Measurements from ENCODE around the gene SLC25A1. TPM values are rescaled to one million over a fixed set of nuclear protein-coding genes. Genes with fewer than 3 reads are reported as not detected.
"Not testable (repeated sequence)": the region's sequence is repeated elsewhere in the genome, so short reads cannot be mapped to it uniquely, and the experiment has no call there.

SLC25A1 gene
- total RNA-seq, 1 donor from 2014 or later: 30.3 TPM

DNA sequence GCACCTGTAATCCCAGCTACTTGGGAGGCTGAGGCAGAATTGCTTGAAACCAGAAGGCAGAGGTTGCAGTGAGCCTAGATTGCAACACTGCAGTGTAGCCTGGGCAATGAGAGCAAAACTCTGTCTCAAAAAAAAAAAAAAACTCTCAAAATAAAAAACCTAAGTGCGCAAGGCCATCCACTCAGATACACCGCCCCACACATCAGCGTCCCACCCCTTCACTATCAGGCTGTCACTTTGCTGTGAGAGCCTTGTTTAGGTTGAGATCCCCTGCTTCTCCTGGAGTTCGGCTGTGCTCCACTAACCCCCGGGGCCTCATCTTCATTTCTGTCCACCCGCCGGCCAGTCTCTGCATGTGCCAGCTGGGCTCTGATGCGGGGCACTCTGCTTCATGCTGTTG lies 12.1 kb downstream of the SLC25A1 start:
- no peak for DNase-seq

- DNase-seq: no peak
Observed at GRCh38 chr22:19164425-19164824, 14.1 kb downstream of the SLC25A1 start.

DNA sequence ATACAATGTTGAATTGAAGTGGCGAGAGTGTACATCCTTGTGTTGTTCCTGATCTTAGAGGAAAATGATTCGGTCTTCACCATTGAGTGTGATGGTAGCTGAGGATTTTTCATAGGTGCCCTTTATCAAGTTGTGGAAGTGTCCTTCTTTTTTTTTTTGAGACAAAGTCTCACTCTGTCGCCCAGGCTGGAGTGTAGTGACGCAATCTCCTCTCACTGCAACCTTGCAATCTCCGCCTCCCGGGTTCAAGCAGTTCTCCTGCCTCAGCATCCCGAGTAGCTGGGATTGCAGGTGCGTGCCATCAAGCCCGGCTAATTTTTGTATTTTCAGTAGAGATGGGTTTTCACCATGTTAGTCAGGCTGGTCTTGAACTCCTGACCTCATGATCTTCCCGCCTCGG lies 19.9 kb downstream of the SLC25A1 start:
- not testable (repeated sequence) for DNase-seq

- DNase-seq: not testable (repeated sequence)
Observed at GRCh38 chr22:19156109-19156508, 22.4 kb downstream of the SLC25A1 start.

GRCh38 chr22:19152942-19153883 lies 25.3 kb downstream of the SLC25A1 start:
- no peak for DNase-seq

DNA sequence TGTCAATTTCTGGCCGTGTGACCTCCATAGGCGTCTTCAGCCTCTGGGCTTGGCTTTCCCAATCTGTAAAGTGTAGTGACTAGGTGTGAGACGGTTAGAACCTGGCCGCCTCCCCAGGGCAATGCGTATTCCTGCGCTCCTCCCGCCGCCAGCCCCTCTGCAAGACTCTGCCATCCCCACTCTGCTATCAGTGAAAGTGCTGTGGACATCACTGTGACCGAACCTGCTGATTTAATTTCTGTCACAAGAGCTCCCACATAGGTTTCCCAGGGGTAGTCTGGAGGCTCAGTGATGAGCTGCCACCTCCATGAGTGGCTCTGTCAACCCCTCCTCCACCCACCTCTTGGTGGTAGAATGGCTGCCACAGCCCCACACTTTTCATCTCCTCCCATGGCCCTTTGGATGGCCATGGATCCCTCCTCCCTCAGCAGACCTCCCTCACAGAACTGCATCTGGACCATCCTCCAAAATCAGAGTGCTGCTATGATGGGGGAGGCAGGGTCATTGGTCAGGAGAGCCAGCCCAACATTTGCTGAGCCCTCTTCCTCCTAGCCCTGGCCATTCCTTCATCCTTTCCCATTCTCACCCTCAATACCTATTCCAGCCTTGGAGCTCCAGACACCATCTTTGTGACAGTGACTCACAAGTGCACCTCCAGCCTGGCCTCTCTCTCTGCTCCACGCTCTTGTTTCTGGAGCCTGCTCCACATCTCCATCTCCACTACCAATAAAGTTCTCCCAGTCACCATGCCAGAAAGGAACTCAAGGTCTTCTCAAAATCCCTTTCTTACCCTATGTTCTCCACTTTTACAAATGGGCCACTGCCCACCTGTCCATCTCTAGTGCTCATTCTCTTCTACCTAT lies 27.0 kb downstream of the SLC25A1 start:
- no peak for DNase-seq

DNA sequence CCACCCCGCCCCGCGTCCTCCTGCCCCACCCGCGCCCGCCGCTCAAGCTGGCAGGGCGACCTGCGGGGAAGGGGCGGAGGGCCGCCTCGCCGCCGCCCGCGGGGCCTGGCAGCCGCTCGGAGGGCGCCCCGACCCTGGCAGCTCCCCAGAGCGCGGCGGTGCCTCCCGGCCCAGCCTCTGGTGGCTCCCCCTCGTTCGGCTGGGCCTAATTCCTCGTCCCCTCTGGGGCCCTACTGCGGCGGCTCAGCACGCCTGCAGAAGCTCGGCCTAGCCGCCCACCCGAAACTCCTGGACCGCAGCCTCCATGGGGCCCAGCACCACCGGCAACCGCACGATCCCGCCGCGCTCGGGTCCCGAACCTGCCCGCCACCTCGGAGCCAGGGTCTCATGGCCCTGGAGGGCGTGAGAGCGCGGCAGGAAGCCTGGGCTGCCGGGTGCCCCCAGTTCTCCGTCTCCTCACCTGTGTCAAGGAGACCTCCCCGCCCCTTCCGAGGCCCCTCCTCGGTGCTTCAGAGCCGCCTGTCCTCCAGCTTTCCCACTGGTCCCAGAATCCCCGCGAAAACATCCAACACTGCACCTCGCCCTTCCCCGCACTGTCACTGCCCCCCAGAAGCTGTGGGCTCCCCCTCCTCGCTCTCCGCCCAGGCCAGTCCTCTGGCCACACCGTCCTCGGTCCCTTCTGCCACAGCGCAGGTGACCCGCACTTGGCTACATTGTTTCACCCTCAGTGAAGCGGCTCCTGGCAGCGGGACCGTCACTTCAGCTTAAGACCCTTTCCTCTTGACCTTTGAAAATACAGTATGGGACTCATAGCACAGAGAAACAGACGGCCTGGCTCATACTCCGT lies 27.8 kb downstream of the SLC25A1 start:
- no peak for DNase-seq

- DNase-seq: no peak
Observed at GRCh38 chr22:19149991-19150390, 28.5 kb downstream of the SLC25A1 start, which contains the start of gene GSC2. Gene GSC2, minus strand, starts transcription at chr22:19150292. Its CDS starts 9 bp downstream, at chr22:19150283.

DNA sequence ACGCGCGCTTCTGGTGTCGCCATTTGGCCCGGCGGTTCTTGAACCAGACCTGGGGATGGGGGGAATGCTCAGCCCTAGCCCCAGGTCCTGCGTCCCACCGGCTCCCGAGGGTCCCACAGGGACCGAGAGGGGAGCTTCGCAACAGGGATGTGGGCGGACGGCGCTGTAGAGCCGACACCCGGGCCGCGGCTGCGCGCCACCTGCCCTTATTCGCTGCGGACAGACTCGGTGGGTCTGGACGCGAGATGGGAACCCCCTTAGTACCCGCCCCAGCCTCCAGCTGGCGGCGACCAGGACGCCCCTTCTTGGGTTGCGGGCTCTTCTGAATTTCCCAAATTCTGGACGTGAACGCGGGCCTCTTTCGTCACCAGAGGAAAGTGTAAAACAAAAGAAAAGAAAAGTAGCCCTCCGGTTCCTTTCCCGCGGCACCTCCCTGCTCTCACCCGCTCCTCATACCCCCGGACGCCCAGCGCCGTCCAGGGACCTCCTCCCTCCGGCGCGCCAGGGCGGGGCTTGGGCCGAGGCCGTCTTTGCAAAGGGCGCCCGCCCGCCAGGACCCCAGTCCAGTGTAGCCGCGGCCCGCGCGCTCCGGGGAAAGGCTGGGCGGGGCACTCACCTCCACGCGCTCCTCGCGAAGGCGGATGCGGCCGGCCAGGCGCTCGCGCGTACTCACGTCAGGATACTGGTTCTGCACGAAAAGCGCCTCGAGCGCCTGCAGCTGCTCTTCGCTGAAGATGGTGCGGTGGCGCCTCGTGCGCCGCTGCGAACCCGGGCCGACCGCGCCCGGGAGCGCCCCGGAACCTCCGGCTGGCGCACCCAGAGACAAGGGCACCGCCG lies 29.3 kb downstream of the SLC25A1 start:
- no peak for DNase-seq

GRCh38 chr22:19148417-19149046 lies 30.0 kb downstream of the SLC25A1 start:
- DNase-seq: no peak

- no peak for DNase-seq
Observed at GRCh38 chr22:19147195-19147780, 31.2 kb downstream of the SLC25A1 start.

- DNase-seq: no peak
Observed at GRCh38 chr22:19146215-19146968, 32.1 kb downstream of the SLC25A1 start.

DNA sequence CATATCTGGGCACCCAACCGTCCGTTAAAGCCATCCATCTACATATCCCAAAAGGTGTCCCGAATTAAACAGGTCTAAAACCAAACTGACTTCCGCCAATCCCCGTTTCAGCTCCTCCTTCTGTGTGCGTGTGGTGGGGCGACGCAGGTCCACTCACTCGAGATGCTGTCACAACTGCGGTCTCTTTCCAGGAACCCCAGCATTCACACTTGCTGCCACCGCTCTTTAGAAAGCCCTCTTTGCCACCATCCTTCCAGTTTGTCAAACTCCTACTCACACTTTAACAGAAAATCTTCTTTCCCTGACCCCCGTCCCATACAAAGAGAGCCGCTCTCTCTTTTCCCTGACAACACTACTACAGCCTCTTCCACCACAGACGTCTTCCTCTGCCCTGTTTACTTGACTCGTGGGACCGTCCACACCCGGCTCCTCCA lies 34.6 kb downstream of the SLC25A1 start:
- DNase-seq: no peak

DNA sequence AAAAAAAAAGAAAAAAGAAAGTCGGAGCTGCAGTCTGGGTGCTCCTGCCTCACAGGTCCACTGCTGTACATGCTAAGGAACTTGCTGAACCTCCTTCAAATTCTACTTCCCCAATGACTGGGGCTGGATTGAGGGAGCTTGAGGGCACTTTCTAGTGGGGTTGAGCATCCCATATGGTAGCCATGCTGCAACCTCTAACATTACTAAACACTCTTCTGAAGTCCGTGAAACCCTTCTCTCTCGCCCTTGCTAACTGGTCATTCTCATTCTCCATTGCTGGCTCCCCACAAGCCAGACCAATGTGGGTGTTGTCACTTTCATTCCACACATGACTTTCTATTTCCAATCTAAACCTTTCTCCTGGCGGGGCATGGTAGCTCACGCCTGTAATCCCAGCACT lies 35.3 kb downstream of the SLC25A1 start:
- no peak for DNase-seq

- DNase-seq: no peak
Observed at GRCh38 chr22:19142394-19142793, 36.1 kb downstream of the SLC25A1 start.

GRCh38 chr22:19139974-19140373 lies 38.6 kb downstream of the SLC25A1 start:
- no peak for DNase-seq

DNA sequence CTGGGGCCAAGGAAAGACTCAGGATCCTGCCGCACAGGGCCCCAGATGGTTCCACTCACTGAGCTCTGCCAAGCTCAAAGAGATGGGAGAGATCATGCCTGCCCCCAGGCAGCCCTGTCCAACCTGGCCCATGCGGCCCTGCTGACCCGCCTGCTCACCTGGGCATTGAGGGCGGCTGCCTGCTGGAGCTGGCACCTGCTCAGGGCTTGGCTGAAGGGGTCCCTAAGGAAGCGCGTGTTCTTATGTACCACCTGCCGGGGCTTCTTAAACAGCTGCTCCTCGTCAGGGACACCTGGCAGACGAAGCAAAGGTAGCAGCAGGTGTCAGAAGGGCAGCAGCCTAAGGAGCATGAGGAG lies 39.6 kb downstream of the SLC25A1 start:
- no peak for DNase-seq

DNA sequence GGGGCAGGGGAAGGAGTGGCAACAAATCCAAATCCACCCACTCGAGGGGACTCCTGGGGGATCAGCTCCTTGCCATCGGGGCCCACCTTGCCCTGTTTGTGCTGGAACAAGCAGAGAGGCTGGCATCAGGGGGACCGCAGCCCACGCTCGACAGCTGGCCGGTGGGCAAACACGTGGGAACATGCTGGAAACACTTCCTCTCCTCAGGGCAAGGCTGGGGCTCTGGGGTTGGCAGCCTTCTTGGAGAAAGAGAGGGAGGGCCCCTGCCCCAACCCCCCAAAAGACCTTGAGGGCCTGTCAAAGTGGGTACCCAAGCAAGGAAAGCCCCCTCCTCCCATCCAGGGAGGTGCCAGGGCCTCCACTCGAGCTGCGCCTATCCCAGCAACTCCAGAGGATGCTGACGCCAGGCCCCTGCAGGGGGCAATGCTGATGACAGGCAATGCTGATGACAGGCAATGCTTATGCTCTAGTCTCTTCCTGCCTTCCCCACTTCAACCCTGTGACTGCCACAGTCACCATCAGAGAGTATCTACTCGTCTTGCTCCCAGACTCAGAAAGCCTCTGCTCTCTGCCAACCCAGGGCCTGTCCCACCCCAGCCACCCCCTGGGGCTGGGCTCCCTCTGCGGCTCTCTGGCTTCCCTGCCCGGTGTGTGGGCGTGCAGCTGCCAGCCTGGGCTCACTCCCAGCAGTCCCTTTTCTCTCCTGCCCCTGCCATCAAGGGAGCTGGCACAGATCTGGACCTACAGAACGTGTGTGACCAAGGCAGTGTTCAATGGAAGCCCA lies 40.1 kb downstream of the SLC25A1 start:
- DNase-seq: no peak
